Activated CD4-positive, CD25-positive, alpha-beta regulatory T cell treated with anti-CD3 and anti-CD28 coated beads, Interleukin-2, amount 50 U/mL, for 72 hours (primary cell): ENCODE results near the gene CIART.
"Not testable (repeated sequence)": the region's sequence is repeated elsewhere in the genome, so short reads cannot be mapped to it uniquely, and the experiment has no call there.

Experiments used
- DNase-seq: peaks from one replicate; pipeline ENCODE4 v3.0.0; 2021

CIART gene

DNA sequence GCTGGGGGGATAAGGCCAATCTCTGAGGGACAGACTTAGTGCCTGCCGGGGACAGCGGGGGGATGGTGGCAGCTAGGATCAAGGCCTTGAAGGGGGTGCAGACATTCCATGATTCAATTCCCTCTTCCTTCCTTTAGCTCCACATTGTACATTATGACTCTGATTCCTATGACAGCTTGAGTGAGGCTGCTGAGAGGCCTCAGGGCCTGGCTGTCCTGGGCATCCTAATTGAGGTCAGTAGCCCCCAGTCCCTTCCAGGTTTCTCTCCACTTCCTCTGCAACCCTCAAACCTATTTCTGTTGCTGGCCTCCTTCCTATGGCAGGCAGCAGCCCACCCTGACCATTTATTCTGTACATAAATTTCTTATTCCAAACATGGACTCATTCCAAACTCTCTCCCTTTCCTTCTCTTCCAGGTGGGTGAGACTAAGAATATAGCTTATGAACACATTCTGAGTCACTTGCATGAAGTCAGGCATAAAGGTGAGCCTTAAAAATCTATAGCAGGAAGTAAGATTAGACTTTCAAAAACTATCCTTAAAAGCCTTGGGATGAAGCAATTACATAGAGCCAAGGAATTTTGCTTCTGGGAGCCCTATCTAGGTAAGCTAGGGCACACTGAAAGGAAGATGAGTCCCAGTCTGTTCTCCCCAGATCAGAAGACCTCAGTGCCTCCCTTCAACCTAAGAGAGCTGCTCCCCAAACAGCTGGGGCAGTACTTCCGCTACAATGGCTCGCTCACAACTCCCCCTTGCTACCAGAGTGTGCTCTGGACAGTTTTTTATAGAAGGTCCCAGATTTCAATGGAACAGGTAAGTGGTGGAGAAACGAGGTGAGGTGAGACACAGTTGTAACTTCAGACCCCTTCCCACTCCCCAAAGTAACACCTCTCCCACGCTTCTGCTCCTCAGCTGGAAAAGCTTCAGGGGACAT is 19.7 kb upstream of the CIART start:
- no peak for DNase-seq

DNA sequence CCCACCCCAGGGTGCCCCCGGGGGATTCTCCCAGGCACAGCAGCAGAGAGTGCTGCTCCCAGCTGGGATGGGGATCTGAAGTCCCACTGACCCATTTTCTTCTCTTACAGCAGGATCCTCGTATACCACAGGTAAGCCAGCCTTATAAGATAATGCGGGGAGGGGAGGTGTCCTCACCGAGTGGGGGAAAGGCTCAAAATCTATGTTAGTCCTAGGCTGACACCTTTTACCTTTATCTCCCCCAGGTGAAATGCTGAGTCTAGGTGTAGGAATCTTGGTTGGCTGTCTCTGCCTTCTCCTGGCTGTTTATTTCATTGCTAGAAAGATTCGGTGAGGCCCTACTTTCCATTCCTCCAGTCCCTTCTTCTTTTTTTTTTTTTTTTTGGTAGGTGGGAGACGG is 18.8 kb upstream of the CIART start:
- DNase-seq, result no peak

GRCh38 chr1:150267896-150268295 is 14.5 kb upstream of the CIART start:
- DNase-seq, result no peak

GRCh38 chr1:150268340-150268704 is 14.0 kb upstream of the CIART start:
- peak; percentile 49 for DNase-seq

DNA sequence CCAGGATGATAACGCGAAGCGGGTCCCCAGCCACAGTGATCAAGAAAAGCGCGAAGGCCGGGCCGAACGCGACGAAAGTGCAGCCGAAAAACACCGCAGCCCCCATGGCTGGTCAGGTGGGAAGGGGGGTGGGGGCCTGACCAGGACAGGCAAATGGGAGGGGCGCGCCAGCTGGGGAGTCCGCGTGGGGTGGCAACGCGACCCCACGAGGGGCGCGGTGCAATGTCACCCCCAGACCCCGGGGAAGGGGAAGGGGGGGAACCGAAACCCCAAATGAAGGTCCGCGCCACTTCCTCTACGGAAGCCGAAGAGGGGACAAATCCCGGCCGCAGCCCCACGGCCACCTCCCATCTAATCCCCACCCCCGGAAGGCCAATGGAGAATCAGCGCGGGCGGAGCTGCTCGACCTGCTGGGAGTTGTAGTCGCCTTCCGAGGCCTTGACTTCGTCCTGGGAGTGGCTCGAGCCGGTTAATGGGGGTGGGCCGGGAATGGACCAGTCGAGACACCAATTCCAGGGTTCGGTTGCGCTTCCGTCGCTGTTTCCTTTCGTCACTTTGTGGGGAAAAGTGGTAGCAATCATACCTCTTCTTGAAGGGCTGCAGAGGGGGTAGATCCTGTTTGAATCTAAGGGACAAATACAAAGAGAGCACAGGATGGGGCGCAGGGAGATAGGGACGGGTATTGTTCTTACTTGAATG is 13.5 kb upstream of the CIART start, which contains the start of gene APH1A:
Gene APH1A (minus strand): TSS at position 312 of the 699 bp plus-strand sequence. CDS start 206 bp downstream, at position 106.
- DNase-seq, result peak; percentile 89

GRCh38 chr1:150269451-150269850 is 12.9 kb upstream of the CIART start:
- no peak for DNase-seq

DNA sequence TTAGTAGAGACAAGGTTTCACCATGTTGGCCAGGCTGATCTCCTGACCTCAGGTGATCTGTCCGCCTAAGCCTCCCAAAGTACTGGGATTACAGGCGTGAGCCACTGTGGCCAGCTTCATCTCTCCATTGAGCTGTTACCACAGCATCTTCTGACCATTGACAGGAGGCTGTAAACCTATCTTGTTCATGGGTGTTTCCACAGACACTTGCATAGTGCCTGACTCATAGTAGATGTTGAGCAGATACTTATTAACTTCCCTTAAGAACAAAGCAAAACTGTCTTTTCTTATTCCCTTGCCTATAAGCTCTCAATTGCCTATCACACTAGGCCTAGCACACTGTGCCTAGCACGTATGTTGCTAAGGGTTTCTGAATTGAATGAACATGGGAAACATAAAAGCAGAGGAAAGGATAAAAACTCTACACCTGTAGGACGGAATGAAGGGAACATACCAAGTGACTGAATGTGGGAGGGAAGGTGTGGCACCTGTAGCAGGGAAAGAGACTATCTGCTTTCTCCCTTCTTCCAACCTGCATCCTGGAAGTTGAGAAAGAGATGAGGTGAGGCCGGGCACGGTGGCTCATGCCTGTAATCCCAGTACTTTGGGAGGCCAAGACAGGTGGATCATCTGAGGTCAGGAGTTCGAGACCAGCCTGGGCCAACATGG is 10.9 kb upstream of the CIART start:
- DNase-seq, result no peak

- DNase-seq, result no peak
Observed at GRCh38 chr1:150273311-150273710, 9.0 kb upstream of the CIART start.

DNA sequence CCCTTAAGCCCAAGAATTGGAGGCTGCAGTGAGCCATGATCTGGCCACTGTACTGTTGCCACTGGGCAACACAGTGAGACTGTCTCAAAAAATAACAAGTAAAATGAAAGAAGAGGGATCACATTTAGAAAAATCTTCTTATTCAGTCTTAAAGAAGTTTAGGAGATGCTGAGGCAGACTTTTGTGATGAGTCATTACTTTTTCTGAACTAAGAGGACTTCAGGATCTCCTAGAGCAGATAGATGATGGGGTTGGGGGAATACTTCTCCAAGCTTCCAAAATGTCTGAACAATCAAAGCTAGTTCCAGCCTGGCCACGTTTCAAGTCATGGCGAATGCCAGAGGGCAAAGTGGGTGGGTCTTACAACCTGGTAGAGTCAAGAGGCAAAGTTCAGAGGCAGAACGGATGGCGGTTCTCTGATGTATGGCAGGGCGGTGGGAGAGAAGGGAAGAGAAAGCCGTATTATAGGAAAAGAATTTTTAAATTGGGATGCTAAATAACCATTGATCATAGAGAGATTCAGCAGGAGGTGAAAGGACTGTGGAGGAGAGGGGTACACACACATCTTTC is 2.1 kb upstream of the CIART start:
- DNase-seq, result no peak

DNA sequence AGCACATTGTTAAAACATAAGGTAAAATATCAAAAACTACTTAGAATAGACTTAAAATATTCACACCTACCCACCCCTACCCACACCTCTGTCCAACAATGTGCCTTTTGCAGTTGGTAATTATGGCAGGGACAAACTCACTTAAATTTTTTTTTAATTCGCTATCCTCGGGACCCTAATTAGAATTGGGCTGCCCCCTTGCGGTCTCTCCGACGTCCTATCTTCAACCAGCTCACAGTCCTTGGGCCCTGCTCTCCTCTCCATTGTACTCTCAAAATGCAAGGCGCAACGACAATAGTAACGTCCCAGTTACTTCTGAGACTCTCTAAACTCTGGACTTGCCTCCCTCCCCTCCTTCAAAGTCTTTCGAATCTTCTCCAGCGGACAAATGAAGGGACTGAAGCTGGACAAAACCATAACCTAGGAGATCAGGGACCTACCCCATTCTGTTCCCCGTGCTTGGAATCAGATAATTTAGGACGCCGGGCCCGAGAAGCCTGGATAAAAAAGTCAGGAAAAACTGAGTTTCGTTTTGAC is 1.1 kb upstream of the CIART start:
- DNase-seq, result peak; percentile 44

DNA sequence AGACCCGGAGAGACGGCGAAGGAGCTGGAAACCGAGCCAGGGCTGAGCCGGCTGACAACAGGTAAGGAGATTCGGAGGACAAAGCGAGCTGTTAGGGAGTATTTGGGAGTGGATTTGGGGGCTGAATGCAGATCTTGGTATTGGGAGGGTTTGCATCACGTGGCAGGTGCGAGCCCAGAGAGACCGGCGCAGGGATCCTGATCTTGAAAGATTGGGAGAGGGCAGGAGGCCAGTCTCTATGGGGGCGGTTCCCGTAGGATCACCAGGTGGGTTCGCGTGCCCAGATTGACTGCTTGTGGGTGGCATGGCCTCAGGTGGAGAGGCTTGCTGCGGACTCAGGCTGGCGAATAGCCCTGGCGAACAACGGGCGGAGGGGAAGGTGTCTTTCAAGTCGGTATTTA is 204 bp downstream of the CIART start:
- no peak for DNase-seq

DNA sequence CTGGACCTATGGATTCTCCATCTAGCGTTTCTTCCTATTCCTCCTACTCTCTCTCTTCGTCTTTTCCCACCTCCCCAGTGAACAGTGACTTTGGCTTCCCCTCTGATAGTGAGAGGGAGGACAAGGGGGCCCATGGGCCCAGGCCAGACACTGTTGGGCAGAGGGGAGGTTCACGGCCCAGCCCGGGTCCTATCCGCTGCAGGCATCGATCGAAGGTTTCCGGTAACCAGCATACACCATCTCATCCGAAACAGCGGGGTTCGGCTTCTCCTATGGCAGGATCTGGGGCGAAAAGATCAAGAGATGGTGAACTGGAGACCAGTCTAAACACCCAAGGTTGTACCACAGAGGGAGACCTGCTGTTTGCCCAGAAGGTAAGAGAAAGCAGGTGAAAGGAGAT is 906 bp downstream of the CIART start:
- DNase-seq, result no peak

DNA sequence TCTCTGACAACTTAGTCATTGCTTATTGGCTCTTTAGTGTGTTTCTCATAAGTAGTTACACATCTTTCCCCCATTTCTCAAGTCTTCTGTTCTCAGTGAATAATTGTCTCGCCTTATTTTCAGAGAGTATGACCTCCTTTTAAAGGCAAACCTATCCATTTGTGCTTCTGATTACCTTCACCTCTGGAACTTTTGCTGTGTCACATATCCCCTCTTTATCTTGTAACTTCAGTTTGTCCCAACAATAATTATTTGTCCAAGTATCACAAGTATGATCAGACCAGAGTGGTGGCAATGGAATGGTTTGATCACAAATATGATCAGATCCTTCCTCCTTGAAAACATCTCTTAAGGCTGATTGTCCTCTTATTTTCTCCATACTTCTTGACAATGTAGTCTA is 6.0 kb downstream of the CIART start:
- DNase-seq, result no peak

DNA sequence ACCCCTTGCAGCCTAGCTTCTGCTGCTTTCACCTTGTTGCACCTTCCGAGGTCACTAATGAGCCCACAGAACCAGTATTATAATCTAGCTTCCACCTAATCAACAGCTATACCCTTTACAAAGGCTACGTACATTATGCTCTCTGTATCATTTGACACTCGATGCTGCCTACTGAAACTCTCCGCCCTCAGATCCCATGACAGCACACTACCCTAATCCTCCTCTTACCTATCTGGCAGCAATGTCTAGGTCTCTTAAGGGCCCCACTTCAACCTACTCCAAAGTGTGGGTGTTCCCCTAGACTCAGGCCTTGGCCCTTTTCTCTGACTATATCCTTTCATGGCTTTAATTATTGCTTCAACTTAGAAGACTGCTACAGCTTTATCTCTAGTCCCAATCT is 6.5 kb downstream of the CIART start:
- no peak for DNase-seq

GRCh38 chr1:150293433-150294253 is 11.3 kb downstream of the CIART start, which contains the start of gene MRPS21:
MRPS21 (plus strand) TSS chr1:150293861; CDS start chr1:150294367, 506 bp downstream.
- peak; percentile 82 for DNase-seq

DNA sequence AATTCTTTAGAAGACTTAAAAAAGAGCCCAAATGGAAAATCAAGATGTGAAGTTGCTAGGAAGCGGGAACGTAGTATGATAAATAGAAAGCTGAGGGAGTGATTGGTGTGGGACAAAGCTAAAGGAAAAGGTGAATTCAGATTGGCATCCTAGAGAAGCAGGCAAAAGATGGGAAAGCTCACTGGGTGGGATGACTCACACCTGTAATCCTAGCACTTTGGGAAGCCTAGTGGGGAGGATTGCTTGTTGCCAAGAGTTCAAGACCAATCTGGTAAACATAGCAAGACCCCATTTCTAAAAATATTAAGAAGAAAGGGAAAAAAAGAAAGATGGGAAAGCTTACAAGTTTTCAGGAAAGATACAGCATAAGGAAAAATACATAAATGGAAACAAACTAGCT is 13.1 kb downstream of the CIART start:
- no peak for DNase-seq

- DNase-seq, result no peak
Observed at GRCh38 chr1:150299716-150300115, 17.4 kb downstream of the CIART start.

GRCh38 chr1:150302338-150302737 is 20.0 kb downstream of the CIART start:
- DNase-seq, result no peak

- DNase-seq, result no peak
Observed at GRCh38 chr1:150302902-150303301, 20.5 kb downstream of the CIART start.

DNA sequence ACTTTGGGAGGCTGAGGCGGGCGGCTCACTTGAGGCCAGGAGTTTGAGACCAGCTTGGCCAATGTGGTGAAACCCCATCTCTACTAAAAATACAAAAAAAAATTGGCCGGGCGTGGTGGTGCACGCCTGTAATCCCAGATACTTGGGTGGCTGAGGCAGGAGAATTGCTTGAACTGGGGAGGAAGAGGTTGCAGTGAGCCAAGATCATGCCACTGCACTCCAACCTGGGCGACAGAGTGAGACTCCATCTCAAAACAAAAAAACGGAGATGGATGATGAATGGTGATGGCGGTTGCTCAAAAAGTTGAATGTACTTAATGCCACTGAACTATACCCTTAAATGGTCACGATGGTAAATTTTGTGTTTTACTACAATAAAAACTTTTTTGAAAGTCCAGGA is 26.2 kb downstream of the CIART start:
- not testable (repeated sequence) for DNase-seq

DNA sequence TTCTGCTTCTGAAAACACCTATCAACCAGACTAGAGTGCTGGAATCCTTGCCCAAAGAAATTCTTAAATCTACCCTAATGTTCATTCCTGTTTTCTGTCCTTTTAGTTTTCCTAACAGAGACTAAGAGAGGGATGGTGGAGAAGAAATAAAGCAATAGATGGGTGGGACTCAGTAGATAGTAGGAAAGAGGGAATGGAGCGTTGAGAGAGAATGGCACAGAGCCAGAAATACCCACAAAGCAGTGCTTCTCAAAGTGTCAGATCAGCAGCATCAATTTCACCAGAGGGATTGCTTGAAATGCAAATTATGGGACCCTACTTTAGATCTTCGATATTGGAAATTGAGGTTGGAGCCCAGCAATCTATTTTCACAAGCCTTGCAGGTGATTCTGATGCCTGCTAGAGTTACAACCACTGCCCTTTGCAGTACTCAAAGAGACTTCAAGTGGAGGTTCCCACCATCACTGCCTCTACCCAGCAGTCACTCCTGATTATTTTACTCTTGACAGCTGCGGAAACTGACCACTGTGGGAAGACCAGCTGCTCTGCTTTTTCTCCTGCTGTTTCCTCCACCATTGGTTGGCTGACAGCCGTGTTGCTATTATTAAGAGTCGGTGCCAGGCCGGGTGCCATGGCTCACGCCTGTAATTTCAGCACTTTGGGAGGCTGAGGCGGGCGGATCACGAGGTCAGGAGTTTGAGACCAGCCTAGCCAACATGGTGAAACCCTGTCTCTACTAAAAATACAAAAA is 27.6 kb downstream of the CIART start:
- no peak for DNase-seq
